HG02981 (cell line): ENCODE results near the gene MMP28.

Experiments used
- ATAC-seq: cut with Tn5 transposase; IDR thresholded peaks from one replicate; pipeline ENCODE4 v1.9.1; 2021; ENCODE audit warnings: mild to moderate bottlenecking, moderate library complexity; ENCODE audit not compliant: unreplicated experiment

Gene MMP28

DNA sequence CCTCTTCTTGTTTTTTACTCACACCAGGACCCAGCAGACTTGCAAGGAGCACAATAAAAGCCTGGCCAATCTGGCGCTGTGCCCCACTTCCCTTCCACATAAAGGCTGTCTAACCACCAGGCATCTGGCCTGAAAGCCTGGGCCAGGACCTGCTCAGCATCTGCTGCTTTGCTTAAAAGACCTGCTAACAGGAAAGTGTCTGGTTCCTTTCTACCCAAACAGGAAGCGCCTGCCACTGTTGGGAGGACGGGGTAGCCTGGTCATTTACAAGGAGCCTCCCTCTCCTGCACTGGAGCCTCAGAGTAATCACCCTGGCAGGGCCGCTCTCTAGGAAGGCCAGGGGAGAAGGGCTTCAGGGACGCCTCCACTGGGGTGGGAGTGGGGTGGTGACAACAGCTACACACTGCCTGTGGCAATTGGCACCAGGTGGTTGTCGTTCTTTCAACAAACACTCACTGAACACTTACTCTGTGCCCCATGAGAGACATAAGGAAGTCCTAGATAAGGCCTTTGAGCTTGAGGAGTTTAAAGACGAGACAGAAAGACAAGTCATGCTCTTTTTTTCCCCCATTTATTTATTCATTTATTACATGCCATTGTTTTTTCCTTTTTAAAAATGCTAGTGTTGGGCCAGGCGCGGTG is 6.3 kb upstream of the MMP28 start:
- no peak for ATAC-seq

DNA sequence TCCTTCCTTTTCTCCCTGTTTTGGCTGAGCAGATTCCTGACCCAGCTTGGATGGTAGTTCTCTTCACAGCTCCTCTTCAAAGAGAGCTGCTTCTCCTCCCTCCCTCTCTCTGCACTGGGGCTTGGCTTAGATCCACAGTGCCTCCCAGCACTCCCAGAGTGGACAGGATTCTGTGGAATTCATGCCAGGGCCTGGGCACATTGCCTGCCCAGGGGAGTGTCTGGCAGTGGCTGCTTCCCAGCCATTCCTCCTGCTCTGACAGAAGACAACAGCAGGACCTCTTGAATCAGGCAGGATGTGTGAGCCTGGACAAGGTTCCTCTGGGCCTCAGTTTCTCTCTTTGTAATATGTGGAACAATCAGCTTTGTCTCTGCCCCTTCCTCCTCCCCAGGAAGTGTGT is 4.5 kb upstream of the MMP28 start:
- no peak for ATAC-seq

DNA sequence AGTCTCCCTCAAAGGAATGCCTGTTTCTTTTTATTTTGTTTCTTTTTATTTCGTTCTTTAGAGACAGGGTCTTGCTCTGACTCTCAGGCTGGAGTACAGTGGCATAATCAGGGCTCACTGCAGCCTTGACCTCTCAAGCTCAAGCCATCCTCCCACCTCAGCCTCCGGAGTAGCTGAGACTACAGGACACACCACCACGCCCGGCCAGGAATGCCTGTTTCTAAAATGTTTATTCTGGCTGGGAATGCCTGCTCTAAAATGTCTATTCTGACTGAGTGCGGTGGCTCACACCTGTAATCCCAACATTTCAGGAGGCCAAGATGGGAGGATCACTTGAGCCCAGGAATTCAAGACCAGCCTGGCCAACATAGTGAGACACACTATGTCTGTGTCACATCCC is 2.5 kb upstream of the MMP28 start:
- no peak for ATAC-seq

DNA sequence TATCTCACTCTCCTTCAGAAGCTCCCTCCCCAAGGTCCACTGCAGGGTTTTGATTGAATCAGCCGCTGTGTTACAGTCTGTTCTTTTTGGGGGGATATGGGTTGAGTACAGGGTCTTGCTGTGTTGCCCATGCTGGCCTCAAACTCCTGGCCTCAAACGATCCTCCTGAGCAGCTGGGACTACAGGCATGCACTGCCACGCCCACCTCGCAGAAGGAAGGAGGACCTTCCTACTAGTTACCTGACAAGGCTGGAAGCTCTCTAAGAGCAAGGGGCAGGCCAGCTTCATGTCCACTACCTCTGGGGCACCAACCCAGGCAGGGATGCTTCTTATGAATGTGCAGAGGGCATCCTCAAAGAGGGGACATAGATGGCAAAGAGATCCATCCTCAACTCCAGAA is 1.9 kb upstream of the MMP28 start:
- ATAC-seq: no peak

DNA sequence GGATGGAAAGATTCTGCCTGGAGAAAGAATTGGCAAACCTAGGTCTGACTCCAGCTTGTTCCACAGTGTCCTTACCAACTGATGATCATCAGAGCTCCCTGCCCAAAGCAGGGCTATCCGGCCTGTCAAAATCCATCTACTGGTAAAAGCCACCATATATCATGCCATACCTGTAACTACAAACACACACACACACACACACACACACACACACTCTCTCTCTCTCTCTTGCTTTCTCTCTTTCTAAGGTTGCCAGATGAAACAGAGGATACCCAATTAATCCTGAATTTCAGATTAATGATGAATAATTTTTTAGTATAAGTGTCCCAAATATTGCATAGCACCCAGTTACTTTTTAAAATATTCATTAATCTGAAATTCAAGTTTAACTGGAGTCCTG is 1.5 kb upstream of the MMP28 start:
- no peak for ATAC-seq

DNA sequence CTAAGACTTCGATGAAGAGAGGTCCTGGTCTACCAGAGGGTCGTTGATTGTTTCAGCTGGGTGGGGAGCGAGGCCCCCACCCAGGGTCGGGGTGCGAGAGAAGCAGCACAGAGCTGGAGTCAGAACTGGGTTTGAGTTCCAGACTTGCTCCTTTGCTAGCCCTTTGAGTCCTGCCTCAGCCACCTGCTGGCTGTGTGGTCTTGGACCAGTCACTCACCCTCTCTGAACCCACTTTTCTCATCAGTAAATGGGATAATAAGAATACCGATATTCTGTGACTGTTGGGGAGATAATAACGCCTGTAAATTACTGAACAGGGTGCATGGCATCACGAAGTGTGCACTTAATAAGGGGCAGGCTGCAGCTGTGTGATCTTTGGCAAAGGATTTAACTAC is 427 bp upstream of the MMP28 start:
- no peak for ATAC-seq

DNA sequence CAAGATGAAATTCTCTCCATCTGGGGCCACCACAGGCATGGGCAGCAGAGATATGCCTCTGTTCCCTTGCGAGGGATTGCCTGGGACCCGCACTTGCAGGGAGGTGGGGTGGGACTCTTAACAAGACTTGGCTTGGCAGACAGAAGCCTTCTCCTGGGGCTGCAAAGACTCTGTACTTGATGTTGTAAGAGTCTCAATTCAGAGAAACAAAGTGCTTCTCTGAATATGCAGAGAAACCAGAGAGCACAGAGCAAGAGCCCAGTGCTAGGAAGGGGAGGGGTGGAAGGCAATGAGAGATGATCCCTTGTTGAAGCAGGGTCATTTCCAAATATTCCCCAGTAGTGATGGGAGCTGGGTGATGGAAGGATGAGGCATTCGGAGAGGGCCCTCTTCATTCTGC is 2.2 kb downstream of the MMP28 start:
- no peak for ATAC-seq

DNA sequence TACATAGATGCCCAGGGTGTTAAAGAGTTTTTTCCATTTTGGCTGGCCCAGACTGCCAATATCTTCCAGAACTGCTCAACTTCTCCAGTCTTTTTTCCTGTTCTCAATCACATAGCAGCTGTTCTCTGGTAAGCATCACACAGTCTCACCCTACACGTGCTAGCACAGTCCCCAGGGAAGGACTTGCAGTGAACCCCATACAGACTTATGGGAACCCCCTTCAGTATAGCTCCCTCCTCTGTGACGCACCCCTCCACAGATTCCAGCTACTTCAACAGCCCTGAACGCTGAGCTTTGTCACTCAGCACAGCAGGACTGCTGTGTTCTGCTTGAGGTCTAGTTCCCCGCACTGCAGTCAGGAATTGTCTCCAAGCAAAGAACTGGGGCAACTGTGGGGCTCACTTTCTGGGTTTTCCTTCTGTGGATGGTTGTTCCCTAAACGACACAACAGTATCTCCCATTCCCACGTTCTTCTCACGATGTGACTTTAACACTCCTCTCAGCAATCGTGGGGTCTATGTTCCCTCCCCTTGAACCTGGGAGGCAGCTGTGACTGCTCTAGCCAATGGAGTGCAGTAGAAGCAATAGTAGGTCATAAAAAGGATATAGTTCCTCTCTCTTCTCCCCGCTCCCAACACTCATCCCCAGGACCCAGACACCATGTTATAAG is 3.6 kb downstream of the MMP28 start:
- ATAC-seq: no peak

DNA sequence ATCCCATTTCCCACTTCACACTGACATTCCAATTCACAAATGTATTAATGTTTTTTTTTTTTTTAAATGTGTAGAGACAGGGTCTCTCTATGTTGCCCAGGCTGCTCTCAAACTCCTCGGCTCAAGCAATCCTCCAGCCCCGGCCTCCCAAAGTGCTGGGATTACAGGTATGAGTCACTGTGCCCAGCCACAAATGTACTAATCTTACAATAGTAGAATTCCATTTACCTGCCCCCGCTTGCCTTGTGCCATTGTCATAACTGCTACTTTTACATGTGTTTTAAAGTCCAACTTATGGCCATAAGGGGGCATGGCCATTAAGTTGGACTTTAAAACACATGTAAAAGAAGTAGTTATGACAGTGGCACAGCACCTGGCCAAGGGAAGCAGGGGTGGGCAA is 4.6 kb downstream of the MMP28 start:
- ATAC-seq: no peak

DNA sequence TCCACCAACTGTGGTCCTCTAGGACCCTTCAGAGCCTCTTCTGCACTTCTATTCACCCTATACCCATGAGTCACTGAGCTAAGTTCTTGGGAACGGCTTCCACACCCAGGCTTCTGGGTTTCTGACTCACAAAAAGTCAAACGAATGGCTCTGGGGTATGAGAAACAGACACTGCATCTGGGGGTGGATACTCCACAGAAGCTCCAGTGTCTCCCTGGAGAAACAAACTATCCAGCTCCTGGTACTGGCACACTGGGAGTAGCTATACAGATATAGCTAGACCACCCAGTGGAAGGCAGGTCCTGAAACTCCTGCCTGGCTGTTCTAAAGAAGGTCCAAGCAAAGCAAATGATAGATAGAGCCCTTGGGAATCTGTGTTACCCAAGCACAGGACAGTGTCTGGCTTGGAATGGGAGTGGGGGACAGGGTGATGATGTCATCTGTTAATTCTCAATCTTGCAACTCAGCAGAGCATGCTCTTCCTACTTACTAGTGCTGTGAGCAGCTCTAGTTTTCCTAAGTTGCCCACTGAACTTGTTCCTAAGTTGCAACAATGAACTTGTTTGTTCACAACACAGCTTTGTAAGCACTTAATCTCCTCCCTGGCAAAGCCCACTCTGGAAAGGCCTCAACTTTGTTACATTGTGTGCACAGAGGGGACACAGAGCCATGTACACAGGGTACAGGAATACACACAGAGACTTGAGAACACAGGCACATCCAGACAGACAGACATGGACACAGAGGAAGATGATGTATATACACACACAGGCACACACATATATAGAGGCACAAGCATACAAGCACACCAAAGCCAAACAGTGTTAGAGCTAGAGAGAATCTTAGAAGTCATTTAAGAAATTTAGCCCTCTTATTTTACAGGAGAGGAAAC is 6.7 kb downstream of the MMP28 start:
- no peak for ATAC-seq

DNA sequence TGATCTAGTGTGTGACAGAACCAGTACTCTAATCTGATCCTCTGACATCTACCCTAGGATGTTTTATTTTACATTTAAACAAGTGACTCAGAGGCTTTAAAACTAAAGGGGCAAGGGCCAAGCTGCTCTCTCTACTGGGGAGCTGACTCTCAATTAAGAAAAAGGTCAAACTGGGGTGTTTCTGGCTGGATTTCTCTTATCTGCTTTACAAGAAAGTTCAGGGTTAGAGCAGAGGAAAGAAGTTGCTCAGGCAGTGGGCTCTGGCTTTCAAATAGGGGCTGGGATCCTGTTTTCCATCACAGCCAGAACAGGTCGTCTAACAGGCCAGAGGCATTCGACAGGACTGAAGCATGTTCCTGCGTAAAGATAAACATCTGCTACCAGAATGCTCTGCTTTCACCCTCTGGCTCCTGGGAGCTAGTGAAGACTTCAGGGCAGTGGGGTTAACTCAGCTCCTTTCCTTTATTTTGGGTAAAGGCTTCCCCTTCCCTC is 8.5 kb downstream of the MMP28 start:
- ATAC-seq: no peak

DNA sequence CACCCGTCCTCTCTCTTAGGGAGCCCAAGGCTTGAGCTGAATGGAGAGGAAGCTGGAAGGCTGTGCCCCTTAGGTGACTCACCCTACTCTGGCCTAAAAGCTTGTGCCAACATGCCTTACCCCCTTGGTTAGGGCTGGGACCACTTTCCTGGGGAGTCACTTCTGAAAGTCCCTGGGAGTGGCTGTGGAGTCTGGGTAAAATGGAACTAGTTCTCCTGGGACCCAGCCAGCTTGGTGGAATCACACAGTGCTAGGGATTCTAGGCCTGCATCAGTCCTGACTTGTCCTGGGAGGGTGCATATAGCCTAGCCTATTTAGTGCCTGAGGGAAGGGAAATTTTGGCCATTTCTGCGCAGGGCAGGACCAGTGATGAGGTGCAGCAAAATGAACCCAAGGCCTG is 10.5 kb downstream of the MMP28 start:
- no peak for ATAC-seq

DNA sequence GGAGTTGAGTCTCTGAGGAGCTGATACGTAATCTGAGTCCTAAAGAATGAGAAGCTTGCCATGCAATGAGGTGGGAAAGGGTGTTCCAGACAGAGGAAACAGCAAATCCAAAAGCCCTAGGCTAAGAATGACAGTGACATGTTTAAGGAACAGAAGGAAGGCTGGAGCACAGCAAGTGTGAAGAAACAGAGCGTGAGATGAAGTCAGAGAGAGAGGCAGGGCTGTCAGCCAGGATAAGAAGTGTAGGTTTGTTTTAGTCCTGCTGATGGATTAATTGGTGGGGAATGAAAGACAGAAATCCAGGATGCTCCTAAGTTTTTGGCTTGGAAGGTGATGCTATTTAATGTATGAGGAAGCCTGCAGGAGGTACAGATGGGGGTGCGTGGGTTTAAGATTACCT is 14.5 kb downstream of the MMP28 start:
- ATAC-seq: no peak

DNA sequence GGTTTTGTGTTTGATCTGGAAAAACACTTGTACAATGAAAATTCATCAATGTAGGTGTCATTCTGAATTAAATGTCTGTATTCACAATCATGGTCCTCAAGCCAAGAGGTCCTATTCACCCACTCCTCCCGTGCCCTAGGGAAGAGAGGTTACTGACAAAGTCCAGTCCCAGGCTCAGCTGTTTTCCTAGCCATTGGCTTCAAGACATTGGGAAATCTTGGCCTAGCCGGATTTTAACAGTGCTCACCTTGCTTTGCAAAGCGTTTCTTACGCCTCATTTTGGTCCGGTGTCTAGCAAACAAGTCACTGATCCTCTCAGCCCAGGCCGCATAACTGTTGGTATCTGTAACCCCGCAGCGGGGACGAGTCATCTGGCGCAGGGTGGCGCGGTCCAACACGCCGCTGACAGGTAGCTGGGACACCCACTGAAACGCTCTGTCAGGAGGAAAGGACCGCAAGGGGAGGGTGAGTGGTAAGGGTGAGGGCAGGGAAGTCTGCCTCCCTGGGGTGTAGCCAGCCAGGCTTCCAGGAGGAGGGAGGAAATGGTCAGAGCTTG is 16.7 kb downstream of the MMP28 start:
- no peak for ATAC-seq

DNA sequence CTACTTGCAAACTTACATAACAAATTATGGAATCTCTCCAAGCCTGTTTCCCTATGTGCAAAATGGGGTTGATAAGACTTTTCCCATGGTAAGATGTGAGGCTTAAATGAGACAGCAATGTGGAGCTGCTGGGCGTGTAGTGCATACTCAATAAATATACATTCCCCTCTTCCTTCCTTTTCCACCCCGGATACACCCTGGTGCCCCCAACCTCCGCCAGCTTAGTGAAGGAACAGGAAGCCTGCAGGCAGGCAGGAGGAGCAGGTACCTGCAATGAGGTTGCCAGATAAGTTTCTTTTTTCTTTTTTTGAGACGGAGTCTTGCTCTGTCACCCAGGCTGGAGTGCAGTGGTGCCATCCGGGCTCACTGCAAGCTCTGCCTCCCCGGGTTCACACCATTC is 19.9 kb downstream of the MMP28 start:
- ATAC-seq: no peak

DNA sequence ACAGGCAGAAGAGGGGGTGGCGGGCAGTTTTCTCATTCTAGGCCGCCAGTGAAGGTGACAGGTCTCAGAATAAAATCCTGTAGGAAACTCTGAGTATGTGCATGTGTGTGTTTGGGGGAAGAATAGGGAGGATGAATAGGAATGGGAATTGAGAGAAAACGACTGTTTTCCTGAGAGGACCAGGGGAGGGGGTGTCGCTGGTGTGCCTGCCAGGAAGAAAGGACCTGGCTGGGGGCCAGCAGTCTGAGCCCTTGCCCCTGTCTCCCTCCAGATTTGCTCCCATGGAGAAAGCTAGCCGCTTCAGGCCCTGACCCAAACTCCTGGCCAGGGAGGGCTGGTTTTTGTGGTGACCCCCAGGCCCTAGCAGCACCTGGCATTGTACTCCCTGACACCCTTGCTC is 20.4 kb downstream of the MMP28 start:
- ATAC-seq: no peak

DNA sequence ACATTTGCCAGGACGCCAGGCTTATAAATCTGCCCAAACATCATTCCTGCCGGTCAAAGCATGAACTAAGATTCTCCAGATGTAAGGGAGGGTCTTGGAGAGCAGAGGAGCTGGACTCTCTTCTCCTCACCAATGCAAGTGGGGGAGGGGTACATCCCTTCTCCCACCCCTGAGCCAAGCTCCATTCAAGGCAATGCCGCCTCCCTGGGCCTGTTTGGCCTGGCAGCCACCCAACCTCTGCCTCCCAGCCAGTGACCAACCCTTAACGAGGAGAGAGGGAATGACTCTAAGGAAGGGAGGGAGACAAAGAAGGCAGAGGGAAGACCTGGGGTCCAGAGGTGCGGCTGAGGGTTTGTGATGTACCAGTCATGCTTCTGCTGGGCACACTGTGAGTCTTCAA is 20.9 kb downstream of the MMP28 start:
- ATAC-seq: no peak

DNA sequence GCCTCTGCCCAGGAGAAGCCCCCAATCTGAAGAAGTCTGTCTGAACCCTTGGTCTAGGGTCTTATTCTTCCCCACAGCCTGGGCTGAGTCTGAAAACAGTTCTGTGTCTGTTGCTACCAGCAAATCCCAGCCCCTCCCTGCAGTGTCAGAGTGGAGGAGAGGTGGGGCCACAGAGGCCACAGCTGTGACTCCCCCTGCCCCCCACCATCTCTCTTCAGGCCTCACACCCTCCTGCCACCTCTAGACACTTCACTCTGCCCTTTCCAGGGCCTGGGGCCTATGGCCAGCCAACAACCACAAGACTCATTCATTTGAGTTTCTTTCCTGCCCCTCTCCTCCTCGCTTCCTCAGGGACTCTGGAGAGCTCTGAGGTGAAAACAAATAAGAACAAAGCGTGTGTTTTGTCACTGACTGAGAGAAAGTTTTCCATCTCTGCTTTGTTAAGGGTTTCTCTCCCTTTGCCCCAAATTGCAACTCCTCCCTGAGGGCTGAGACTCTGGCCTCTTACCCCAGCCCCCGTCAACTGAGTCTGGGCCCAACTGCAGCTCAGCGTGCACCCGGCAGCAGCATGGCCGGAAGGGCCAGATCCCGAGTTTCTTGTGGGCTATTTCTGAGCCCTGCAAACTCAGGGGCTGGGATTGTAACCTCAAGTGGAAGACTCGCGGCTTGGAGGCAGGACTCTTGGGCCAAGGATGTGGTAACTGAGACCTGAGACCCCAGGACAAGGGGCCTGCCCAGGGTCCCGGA is 21.6 kb downstream of the MMP28 start:
- ATAC-seq: no peak

DNA sequence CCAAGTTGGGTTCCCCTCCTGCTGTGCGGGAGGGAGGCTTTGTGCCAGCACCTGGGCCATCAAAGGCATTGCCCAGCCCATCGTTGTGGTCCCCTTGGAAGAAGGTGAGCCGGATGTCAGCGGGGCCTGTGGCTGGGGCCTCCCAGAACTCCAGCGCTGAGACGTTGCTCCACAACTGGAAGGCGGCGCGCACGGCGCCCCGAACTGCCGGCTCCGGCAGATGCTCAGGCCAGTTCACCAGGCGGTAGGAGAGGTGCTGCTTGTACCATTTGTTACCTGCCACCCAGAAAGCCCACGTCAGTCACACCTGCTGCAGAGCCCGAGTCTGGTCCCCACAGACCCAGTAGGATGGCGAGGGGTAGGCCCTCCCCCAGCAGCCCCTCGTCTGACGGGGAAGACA is 22.3 kb downstream of the MMP28 start:
- ATAC-seq: no peak

DNA sequence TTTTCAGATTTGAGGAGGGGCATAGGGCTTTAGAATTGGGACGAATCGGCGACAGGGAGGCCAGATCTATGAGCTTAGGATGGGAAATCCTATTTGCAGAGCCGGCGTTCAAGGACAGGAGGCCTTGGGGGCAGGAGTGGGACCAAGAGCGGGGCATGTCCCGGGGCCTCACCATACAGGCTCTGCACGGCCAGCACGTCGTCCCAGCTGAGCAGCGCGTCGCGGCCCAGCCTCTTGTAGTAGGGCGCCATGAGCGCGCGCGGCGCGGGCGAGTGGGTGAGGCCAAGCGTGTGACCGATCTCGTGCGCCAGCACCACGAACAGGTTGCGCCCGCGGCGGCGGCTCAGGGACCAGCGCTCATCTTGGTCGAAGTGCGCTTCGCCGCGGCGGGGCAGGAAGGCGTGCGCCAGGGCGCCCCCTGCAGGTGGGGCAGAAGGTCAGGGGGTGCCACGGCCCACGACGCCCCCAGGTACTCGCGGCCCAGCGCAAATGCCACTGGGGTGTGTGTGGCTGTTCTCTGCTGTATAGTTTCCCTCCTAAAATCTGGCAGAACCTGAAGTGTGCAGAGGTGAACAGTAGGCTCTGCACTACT is 25.4 kb downstream of the MMP28 start:
- ATAC-seq: no peak

DNA sequence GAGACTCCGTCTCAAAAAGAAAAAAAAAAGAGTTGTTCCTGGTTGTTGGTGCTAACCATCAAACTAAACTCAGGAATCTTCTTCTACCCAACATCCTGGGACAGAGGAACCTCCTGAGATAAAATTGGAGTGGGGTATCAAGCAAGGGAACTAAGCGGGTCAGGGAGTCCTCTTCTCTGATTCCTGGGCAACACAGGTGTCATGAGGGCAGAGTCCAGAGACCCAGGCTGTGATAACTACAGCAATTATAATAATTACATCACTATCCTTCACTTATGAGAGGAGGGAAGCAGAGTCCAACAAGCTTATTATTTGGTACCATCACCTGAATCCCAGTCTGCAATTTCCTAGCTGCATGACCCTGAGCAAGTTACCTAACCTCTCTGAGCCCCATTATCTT is 26.6 kb downstream of the MMP28 start:
- ATAC-seq: no peak
